PFSK-1 (cell line): ENCODE data around the gene DNER. TPM values are rescaled to one million over a fixed set of nuclear protein-coding genes. Genes with fewer than 3 reads are reported as not detected.

Experiments
- FOXP2 ChIP-seq: optimal IDR thresholded peaks from 2 replicates; pipeline ENCODE3; 2011; ENCODE audit warnings: borderline replicate concordance, control low read depth, inconsistent platforms; ENCODE audit not compliant: insufficient read depth; ENCODE audit errors: extremely low read length, extremely low read depth
- POLR2AphosphoS5 ChIP-seq: IDR thresholded peaks from 2 replicates; pipeline ENCODE4 v1.6.1; 2012; ENCODE audit warnings: low read depth, mild to moderate bottlenecking, control low read depth, low read length, moderate library complexity
- SIN3A ChIP-seq: IDR thresholded peaks from 2 replicates; pipeline ENCODE4 v1.6.1; 2012; ENCODE audit warnings: mild to moderate bottlenecking, low read length, moderate library complexity, borderline replicate concordance; ENCODE audit not compliant: insufficient read depth
- TAF1 ChIP-seq: IDR thresholded peaks from 2 replicates; pipeline ENCODE4 v1.6.1; 2012; ENCODE audit warnings: low read length, control low read depth, borderline replicate concordance; ENCODE audit not compliant: insufficient read depth
- polyA plus RNA-seq: library from polyadenylated mRNA; unstranded; fragments of >200 nt; gene quantifications from one replicate; pipeline ENCODE4 v1.2.1, GENCODE V29; 2012; ENCODE audit warnings: low read depth, missing spikeins; ENCODE audit not compliant: insufficient read length
- TF ChIP-seq, protein P1 (sequence below), 2 experiments: IDR thresholded peaks; 2 replicates each; pipeline versions ENCODE4 v1.6.1 to v1.8.0; 2011 to 2012; ENCODE audit warnings: low read depth in 2 of 2, low read length in 2 of 2, control low read depth in 1 of 2, inconsistent platforms in 1 of 2, mild to moderate bottlenecking in 1 of 2, moderate library complexity in 1 of 2; ENCODE audit not compliant: insufficient read depth in 1 of 2

Gene DNER, protein sequence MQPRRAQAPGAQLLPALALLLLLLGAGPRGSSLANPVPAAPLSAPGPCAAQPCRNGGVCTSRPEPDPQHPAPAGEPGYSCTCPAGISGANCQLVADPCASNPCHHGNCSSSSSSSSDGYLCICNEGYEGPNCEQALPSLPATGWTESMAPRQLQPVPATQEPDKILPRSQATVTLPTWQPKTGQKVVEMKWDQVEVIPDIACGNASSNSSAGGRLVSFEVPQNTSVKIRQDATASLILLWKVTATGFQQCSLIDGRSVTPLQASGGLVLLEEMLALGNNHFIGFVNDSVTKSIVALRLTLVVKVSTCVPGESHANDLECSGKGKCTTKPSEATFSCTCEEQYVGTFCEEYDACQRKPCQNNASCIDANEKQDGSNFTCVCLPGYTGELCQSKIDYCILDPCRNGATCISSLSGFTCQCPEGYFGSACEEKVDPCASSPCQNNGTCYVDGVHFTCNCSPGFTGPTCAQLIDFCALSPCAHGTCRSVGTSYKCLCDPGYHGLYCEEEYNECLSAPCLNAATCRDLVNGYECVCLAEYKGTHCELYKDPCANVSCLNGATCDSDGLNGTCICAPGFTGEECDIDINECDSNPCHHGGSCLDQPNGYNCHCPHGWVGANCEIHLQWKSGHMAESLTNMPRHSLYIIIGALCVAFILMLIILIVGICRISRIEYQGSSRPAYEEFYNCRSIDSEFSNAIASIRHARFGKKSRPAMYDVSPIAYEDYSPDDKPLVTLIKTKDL
- not detected for polyA plus RNA-seq

DNA sequence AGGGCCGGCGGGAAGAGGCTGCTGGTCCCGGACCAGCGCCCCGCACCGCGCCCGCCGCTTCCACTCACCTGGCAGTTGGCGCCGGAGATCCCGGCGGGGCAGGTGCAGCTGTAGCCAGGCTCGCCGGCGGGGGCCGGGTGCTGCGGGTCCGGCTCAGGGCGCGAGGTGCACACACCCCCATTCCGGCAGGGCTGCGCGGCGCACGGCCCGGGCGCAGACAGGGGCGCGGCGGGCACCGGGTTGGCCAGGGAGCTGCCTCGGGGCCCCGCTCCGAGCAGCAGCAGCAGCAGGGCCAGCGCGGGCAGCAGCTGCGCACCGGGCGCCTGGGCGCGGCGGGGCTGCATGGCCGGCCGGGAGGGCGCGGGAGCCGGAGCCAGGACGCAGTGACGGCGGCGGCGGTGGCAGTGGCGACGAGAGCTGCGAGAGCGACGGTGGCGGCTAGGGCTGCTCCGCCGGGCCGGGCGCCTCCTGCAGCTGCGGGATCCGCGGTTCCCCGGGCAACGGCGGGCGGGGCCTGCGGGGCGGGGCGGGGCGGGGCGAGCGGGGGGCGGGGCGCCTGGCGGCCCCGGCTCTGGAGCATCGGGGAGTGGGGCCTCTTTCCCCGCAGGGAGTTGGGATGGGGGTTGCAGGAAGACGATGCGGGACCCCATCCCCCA, at the start of gene DNER:
TSS of gene DNER (minus strand) at position 476 of the 656 bp plus-strand sequence. CDS start at position 344, 132 bp downstream.
- TF ChIP-seq TAF1 (no peak), FOXP2 (no peak), SIN3A (no peak), POLR2AphosphoS5 (no peak)
- TF ChIP-seq, protein P1, sequence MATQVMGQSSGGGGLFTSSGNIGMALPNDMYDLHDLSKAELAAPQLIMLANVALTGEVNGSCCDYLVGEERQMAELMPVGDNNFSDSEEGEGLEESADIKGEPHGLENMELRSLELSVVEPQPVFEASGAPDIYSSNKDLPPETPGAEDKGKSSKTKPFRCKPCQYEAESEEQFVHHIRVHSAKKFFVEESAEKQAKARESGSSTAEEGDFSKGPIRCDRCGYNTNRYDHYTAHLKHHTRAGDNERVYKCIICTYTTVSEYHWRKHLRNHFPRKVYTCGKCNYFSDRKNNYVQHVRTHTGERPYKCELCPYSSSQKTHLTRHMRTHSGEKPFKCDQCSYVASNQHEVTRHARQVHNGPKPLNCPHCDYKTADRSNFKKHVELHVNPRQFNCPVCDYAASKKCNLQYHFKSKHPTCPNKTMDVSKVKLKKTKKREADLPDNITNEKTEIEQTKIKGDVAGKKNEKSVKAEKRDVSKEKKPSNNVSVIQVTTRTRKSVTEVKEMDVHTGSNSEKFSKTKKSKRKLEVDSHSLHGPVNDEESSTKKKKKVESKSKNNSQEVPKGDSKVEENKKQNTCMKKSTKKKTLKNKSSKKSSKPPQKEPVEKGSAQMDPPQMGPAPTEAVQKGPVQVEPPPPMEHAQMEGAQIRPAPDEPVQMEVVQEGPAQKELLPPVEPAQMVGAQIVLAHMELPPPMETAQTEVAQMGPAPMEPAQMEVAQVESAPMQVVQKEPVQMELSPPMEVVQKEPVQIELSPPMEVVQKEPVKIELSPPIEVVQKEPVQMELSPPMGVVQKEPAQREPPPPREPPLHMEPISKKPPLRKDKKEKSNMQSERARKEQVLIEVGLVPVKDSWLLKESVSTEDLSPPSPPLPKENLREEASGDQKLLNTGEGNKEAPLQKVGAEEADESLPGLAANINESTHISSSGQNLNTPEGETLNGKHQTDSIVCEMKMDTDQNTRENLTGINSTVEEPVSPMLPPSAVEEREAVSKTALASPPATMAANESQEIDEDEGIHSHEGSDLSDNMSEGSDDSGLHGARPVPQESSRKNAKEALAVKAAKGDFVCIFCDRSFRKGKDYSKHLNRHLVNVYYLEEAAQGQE (IDR thresholded peaks at IDR 0.05; ENCODE audit: insufficient read depth in 1 of 2, low read depth in 2 of 2, low read length in 2 of 2) = no peak

DNA sequence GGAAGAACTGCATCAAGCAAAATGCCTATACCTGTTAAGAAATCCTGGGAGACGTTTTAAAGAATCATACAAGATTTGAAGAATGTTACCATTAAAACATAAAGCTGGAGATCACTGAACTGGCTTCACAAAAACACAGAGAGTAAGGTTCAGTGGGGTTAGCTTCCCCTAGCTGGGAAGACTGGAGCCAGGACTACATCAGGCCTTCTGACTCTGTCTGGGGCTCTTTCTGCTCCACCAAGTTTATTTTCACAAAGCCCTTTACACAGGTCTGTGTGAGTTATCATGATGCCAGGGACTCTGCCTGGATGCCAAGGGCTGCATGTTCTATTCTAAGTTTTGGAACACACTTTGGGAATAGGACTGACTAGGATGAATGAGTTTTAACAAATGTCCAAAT, 47.3 kb upstream of the DNER start:
- TF ChIP-seq, protein P1 (IDR thresholded peaks at IDR 0.05; ENCODE audit: insufficient read depth in 1 of 2, low read depth in 2 of 2, low read length in 2 of 2) = no peak
- TF ChIP-seq POLR2AphosphoS5 (no peak), TAF1 (no peak), SIN3A (no peak), FOXP2 (no peak)

DNA sequence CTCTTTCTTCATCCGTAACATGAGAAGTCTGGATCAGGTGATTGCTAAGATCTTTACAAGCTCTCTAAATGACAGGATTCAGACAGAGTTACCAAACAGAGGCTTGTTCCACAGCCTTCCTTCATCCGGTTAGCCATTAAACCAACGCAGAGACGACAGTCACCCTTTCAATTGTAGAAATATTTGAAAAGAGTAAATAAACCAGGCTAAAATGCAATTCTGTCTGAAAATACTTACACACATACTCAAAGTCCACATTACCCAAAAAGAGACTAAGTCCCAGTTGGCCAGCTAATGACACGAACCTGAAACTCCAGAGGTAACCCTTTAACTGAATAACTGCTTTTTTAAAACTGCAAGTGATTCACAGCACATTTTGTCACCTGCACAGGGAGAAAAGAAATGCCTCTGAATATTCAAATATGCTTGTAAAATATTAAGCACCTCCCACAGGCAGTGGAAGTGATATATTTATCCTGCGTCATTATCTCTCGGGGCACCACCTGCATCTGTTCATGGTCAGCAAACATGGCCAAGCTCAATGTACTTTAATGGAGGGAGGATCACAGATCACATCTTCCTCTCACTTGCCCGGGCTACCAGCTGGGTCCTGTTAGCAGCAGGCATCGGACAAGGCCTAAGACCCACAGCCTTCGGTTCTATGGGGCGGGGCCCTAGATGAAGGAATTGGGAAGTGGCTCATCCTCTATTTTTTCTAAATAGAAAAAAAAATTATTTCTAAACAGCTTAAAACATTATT, 38.8 kb upstream of the DNER start:
- TF ChIP-seq POLR2AphosphoS5 = no peak
- TF ChIP-seq, protein P1 (IDR thresholded peaks at IDR 0.05; ENCODE audit: insufficient read depth in 1 of 2, low read depth in 2 of 2, low read length in 2 of 2) = no peak
- TF ChIP-seq TAF1 = no peak
- no peak for TF ChIP-seq FOXP2
- no peak for TF ChIP-seq SIN3A

DNA sequence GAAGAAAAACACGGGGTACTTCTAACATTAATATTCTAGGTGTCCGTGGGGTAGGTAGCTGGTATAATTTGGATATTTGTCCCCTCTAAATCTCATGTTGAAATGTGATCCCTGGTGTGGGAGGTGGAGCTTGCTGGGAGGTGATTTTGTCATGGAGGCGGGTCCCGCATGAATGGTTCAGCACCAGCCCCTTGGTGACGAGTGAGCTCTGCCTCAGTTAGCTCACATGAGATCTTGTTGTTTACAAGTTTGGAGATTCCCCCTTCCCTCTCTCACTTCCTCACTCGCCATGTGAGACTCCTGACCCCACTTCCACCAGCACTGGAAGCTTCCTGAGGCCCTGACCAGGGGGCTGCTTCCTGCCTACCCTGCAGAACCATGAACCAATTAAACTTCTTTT, 35.4 kb upstream of the DNER start:
- TF ChIP-seq FOXP2 (no peak), SIN3A (no peak), POLR2AphosphoS5 (no peak), TAF1 (no peak)
- TF ChIP-seq, protein P1 (IDR thresholded peaks at IDR 0.05; ENCODE audit: insufficient read depth in 1 of 2, low read depth in 2 of 2, low read length in 2 of 2) = no peak
